Frontal cortex (tissue), 4 donors: ENCODE results near the gene VNN1. TPM values are rescaled to one million over a fixed set of nuclear protein-coding genes. Genes with fewer than 3 reads are reported as not detected.
"Not testable (repeated sequence)": the region's sequence is repeated elsewhere in the genome, so short reads cannot be mapped to it uniquely, and the experiment has no call there.

Source experiments
- DNase-seq, 2 donors: peaks; one replicate each; pipeline ENCODE4 v3.0.0; 2012; ENCODE audit warnings: low spot score in 2 of 2
- FAIRE-seq: peaks from 2 replicates; lab custom pipeline; 2012; peaks lifted over from hg19 to GRCh38; lab: Jason Lieb, UNC
- total RNA-seq: library from RNA; depleted of rRNA; stranded (reverse); fragments of >200 nt; gene quantifications from one replicate; pipeline ENCODE4 v1.2.3, GENCODE V29; 2014
- donor health status: control.
- donor health status: control.
- donor health status: control.

The VNN1 gene
- total RNA-seq, 1 donor from 2014 or later = under 0.01 TPM

GRCh38 chr6:132675749-132676148 is 38.1 kb downstream of the VNN1 start:
- FAIRE-seq = no peak

DNA sequence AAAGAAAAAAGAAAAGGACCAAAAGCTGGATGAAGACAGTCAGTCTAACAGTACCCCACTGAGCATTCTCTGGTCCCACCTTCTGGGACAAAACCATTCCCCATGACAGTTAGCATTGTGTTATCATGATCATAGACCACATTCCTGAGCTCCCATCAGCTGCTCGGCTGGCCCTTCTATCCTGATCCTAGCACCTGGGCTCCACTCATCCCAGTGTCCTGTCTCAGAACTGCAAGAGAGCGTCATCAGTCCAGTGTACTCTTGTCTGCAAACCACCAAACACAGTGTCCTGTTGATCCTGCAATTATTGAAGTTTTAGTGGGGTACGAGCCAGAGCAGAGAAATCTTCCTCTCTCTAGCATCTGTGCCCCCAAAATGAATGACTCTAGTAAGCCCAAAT is 38.9 kb downstream of the VNN1 start:
- no peak for DNase-seq
- FAIRE-seq = no peak

More at GRCh38 chr6:132675749-132676148, 38.1 kb downstream of the VNN1 start:
- no peak for DNase-seq

DNA sequence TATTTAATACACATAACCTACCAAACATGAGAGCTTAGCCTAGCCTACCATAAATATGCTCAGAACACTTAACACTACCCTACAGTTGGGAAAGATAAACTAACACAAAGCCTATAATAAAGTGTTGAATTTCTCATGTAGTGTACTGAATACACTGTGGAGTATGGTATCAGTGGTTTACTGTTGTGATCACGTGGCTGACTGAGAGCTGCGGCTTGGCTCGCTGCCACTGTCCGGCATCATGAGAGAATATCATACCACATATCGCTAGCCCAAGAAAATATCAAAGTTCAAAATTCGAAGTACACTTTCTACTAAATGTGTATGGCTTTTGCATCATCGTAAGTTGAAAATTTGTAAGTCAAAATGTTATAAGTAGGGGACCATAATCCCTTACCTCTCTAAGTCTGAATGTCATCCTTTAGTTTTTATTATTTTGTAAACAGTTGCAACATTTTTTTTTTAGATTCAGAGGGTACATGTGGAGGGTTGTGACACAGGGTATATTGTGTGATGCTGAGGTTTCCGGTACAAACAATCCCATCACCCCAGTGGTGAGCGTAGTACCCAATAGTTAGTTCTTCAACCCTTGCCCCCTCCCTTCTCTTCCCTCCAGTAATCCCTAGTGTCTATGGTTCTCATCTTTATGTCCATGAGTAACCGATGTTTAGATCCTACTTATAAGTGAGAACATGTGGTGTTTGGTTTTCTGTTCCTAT is 40.3 kb downstream of the VNN1 start:
- no peak for FAIRE-seq
- no peak for DNase-seq

DNA sequence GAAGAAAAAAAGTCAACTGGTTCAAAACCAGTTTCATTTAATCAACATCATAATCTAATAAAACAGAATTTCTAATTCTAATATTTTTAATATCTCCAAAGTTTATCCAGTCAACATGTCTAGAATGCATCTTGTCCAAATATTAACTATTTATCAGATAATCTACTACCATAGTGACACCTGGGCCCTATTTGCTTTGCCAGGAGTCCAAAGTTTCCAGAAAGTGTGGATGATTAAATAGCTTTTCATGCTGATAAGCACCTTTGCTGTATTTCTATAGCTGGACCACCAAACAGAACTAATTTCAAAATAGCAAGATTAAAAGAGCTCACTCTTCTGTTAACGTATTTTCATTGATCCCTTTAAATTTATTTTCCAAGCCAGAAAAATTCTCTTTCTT is 42.6 kb downstream of the VNN1 start:
- peak; percentile 42 for FAIRE-seq
- no peak for DNase-seq

- DNase-seq = peak; percentile 3 to 18
- no peak for FAIRE-seq
These were observed 44.1 kb downstream of the VNN1 start for GRCh38 chr6:132669690-132670291.

DNA sequence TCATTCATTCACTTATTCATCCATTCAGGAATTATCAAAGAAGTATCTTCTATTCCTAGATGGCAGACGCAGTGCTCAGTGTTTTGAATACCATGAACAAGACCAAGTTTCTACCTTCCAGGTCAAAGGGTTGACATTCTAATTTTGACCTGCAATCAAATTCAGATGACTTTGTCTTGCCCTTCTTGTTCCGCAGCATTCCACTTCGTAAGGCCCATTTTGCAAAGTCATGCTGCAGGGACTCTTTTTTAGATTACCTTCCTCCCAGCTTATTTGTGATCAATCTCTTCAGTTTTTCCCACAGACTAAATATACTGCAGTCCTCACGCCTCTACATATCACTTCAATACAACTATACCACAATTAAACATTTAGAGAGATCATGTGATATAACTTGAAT is 47.7 kb downstream of the VNN1 start:
- no peak for DNase-seq
- FAIRE-seq = no peak

- FAIRE-seq (no peak), DNase-seq (no peak)
These were observed 49.4 kb downstream of the VNN1 start for GRCh38 chr6:132664309-132665034.

- FAIRE-seq (no peak), DNase-seq (no peak)
These were observed 50.2 kb downstream of the VNN1 start for GRCh38 chr6:132663661-132664060.

DNA sequence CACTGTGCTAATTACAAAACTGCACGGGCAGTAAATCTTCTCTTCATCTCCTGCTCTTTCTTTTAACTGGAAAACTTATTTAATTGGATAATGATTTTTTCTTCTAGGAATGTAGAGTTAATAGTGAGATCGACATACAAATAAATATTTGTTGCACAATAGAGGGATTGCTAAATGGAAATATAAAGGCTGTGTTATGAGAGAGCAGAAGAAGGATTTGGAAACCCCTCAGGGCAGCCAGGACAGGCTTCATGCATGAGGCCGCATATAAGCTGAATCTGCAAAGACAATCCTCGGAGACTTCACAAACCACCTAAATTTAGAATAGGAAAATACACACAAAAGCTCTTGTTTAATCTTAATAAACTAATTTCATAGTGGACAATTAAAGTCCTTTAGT is 51.9 kb downstream of the VNN1 start:
- no peak for FAIRE-seq
- no peak for DNase-seq

DNA sequence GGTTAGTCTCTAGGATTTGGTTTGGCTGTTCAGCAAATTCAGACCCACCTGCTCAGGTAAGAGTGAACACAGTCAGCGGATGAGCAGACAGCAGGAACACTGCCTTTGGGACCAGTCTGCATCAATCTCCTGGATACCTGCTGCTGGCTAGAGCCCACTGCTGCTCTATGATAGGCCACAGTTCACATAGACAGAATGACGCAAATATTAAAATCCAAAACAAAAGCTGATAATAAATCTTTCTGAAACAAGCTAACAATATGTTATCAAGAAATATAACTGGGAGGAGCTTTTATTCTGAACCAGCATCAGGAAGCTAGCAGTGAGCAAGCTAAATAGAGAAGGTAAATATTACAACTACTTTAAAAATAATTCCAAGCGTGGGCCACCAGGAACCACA is 54.8 kb downstream of the VNN1 start, which contains the start of gene TAAR1:
Gene TAAR1 (minus strand): TSS at position 101 of the 400 bp plus-strand sequence. CDS start 13,179 bp downstream, outside the sequence.
- FAIRE-seq = no peak
- no peak for DNase-seq

- no peak for DNase-seq
- no peak for FAIRE-seq
These were observed 62.8 kb downstream of the VNN1 start for GRCh38 chr6:132651062-132651461.

- no peak for FAIRE-seq
- DNase-seq = no peak
These were observed 63.4 kb downstream of the VNN1 start for GRCh38 chr6:132650429-132650828.

- DNase-seq = no peak
- FAIRE-seq = no peak
These were observed 65.0 kb downstream of the VNN1 start for GRCh38 chr6:132648828-132649227.

DNA sequence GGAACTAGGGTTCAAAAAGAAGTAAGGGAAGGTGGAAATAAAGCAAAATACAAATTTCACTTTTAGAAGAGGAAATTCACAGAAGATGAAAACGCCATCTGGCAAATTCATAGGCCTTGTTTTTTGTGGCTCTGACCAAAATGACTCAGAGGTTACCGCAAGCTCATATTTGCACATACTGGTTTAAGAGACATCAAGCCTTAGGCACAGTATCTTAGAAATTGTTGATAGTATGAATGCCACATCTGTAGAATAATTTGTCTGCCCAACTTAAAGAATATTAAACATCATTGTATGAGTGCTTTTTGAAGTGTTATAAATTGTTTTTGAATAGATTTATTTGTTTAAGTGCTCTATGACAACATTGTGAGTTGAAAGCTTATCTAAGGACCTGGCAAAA is 65.5 kb downstream of the VNN1 start:
- no peak for FAIRE-seq
- no peak for DNase-seq

- FAIRE-seq = no peak
- no peak for DNase-seq
These were observed 70.3 kb downstream of the VNN1 start for GRCh38 chr6:132643547-132643946.

- FAIRE-seq, DNase-seq: not testable (repeated sequence)
These were observed 76.7 kb downstream of the VNN1 start for GRCh38 chr6:132637135-132637534.

GRCh38 chr6:132635906-132636305 is 77.9 kb downstream of the VNN1 start:
- DNase-seq, FAIRE-seq: not testable (repeated sequence)

GRCh38 chr6:132635288-132635687 is 78.6 kb downstream of the VNN1 start:
- not testable (repeated sequence) for FAIRE-seq, DNase-seq

DNA sequence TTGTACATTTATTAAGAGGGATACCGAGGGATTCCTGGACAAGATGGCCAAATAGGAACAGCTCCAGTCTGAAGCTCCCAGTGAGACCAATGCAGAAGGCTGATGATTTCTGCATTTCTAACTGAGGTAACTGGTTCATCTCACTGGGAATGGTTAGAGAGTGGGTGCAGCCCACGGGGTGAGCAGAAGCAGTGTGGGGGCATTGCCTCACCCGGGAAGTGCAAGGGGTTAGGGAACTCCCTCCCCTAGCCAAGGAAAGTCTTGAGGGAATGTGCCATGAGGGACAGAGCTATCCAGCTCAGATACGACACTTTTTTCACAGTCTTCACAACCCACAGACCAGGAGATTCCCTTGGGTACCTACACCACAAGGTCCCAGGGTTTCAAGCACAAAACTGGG is 79.1 kb downstream of the VNN1 start:
- DNase-seq (no peak), FAIRE-seq (no peak)

- FAIRE-seq = no peak
- no peak for DNase-seq
These were observed 80.5 kb downstream of the VNN1 start for GRCh38 chr6:132633362-132633761.
